Esophagus squamous epithelium (tissue), 4 donors: ENCODE results near the gene PARL.

Source experiments
- CTCF ChIP-seq, 6 experiments: fragments of 450-650 bp in 4 of 6; fragments of 200-600 bp in 2 of 6; sonication (generic) in 2 of 6; IDR thresholded peaks; one replicate each; pipeline ENCODE4 v1.5.1; 2016 to 2019; ENCODE audit warnings: antibody characterized with exemption in 6 of 6, mild to moderate bottlenecking in 4 of 6, moderate library complexity in 4 of 6
- POLR2A ChIP-seq, 4 donors: fragments of 450-650 bp; IDR thresholded peaks; one replicate each; pipeline ENCODE4 v1.6.1; 2017; ENCODE audit warnings: antibody characterized with exemption in 4 of 4, mild to moderate bottlenecking in 4 of 4, moderate library complexity in 3 of 4

DNA sequence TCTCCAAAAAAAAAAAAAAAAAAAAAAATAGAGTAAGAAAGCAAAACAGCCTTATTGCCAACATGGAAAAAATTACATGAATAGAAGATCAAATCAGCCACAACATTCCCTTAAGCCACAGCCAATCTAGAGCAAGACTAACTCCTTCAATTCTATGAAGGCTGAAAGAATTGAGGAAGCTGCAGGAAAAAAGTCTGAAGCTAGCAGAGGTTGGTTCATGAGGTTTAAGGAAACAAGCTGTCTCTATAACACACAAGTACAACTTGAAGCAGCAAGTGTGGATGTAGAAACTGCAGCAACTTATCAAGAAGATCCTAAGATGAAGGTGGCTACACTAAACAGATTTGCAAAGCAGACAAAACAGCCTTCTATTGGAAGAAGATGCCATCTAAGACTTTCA is 9.3 kb downstream of the PARL start:
- TF ChIP-seq CTCF (IDR thresholded peaks at IDR 0.05) = no peak
- TF ChIP-seq POLR2A (IDR thresholded peaks at IDR 0.05) = no peak
